C1 segment of cervical spinal cord (tissue), 14 donors: ENCODE results near the gene ZNF805.
A peak's percentile ranks its signal among the peaks of the same experiment; 100 is the strongest.
"Not testable (repeated sequence)": the region's sequence is repeated elsewhere in the genome, so short reads cannot be mapped to it uniquely, and the experiment has no call there.

Experiments used
- DNase-seq, 14 donors: peaks; one replicate each; lab custom pipeline; 2025; lab: John Stamatoyannopoulos, UW

Gene ZNF805

GRCh38 chr19:57240311-57241090 lies at the start of gene ZNF805:
Gene ZNF805 (plus strand): TSS chr19:57240632. CDS start chr19:57240892, 260 bp downstream.
- DNase-seq, result peak; percentile 42 to 96 (median 89)

DNA sequence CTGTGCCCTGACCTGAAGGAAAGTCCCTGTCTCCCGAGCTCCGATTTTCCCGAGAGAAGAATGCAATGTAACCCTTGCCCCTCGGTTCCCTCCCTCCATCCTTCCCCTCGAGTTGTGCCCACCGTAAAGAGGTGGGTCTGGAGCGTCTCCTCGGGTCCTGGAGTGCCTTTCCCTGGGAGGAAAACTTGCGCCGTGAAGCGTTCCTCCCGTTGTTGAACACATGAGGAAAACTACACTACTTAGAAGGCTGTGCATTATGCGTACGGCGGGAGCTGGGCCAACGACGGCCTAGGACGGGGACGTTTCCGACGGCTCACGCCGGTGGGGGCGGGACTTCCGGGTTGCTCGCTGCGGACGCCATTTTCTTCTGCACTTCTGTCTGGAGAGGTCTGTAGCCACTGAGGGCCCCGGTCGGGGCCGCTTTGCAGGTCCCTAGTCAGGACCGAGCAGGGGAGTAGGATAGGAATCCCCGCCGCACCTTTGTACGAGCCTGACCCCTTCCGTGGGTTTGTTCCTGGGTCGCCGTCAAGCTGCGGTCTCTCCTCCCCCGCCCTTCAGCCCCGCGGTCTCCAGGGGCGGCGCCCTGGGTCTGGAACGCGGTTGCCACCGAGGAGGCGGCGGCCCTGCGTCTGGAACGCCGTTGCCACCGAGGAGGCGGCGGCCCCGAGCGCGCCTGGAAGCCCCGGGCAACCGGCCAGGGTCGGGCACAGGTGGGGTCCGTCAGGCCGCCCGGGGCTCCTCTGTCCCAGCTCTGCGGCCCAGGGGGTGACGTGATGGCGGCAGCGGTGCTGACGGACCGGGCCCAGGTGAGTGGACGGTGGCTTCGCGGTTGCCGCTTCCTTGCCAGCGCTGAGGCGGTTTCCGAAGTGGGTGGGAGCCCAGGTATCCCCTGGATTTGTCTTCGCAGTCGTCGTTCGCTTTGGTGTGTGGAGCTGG lies 49.0 kb upstream of the ZNF805 start, which contains the start of gene ZNF264:
ZNF264 (plus strand) TSS at position 360 of the 936 bp plus-strand sequence; CDS start at position 774, 414 bp downstream.
- peak in 13 of 14 donors; percentile 43 to 87 (median 75) for DNase-seq

- no peak for DNase-seq
These were observed 48.4 kb upstream of the ZNF805 start for GRCh38 chr19:57192077-57192420.

- DNase-seq, result no peak
These were observed 47.4 kb upstream of the ZNF805 start for GRCh38 chr19:57192993-57193392.

GRCh38 chr19:57197874-57198273 lies 42.6 kb upstream of the ZNF805 start:
- DNase-seq, result not testable (repeated sequence)

DNA sequence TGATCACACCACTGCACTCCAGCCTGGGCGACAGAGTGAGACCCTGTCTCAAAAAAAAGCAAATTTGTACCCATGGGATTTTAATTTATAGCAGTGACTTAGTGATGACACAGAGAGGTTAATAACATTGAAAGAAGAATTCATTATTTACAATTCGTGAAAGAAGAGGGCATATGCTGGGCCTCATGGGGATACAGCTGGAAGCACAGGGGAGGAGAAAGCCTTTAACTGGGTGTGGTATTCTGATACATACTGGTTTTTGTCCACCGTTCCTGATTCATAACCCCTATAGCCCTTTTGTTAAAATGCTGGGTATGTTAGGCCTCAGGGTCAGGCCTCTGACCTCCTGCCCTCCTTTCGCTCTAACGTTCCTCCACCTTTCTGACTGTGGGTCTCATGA lies 38.3 kb upstream of the ZNF805 start:
- no peak for DNase-seq

GRCh38 chr19:57210381-57210780 lies 30.1 kb upstream of the ZNF805 start:
- peak in 2 of 14 donors; percentile 5 to 92 for DNase-seq

DNA sequence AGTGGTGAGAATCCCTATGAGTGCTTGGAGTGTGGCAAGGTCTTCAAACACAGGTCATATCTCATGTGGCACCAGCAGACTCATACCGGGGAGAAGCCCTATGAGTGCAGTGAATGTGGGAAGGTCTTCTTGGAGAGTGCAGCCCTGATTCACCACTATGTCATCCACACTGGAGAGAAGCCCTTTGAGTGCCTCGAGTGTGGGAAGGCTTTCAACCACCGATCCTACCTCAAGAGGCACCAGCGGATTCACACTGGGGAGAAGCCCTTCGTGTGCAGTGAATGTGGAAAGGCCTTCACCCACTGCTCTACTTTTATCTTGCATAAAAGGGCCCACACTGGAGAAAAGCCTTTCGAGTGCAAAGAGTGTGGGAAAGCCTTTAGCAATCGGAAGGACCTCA lies 28.3 kb upstream of the ZNF805 start:
- no peak for DNase-seq

- no peak for DNase-seq
These were observed 12.9 kb upstream of the ZNF805 start for GRCh38 chr19:57227502-57227901.

GRCh38 chr19:57231686-57232085 lies 8.7 kb upstream of the ZNF805 start:
- no peak for DNase-seq

DNA sequence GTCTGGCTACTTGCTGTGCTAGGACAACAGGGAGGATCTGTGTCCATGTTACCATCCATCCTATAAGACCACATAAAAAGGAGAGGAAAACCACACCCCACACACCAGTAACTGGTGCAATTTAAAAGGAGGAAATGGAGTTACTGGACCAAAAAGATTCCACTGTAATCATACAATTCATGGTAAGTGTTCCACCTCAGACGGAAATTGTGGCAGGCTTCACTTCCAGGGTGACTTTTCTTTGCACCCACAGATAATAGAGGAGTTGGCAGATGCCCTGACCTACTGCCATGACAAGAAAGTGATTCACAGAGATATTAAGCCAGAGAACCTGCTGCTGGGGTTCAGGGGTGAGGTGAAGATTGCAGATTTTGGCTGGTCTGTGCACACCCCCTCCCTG lies 7.2 kb upstream of the ZNF805 start:
- DNase-seq, result no peak

GRCh38 chr19:57239982-57240310 lies 486 bp upstream of the ZNF805 start:
- DNase-seq, result no peak

GRCh38 chr19:57241176-57241575 lies 744 bp downstream of the ZNF805 start:
- no peak for DNase-seq

- no peak for DNase-seq
These were observed 2.4 kb downstream of the ZNF805 start for GRCh38 chr19:57242821-57243220.

DNA sequence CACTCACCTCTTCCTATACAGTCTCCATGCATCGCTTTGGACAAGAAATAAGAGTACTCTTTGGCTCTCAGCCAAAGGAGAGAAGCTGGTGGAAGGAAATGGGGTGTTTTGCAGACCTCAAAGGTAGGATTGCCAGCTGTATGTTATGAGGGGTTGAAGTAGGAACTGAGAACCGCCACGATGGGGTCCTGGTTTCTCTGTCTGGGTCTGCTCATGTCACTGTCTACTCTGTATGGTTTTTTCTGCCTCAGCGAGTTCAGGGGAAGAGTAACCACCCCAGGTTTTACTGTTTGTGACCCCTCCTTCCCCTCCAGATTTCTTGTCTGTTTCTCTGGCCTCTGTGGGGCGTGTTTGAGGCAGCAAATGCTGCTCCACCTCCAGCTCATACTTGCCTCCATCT lies 4.1 kb downstream of the ZNF805 start:
- no peak for DNase-seq

DNA sequence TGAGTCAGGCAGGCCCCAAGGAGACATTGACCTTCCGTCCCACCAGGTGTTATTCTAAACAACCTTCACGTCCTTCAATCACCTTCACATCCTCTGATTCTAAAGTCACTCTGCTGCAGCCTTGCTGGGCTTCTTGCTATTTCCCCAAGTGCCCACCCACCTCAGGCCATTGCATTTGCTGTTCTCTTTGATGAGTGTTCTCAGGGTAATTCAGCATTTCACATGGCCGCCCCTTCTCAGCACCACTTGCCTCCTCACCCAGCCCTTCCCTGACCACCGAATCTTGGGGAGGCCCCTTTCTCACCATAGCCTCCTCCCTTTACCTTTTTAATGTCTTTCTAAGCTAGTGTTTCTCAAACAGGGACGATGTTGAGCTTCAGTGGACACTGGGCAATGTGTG lies 4.6 kb downstream of the ZNF805 start:
- no peak for DNase-seq

- no peak for DNase-seq
These were observed 5.5 kb downstream of the ZNF805 start for GRCh38 chr19:57245959-57246358.

DNA sequence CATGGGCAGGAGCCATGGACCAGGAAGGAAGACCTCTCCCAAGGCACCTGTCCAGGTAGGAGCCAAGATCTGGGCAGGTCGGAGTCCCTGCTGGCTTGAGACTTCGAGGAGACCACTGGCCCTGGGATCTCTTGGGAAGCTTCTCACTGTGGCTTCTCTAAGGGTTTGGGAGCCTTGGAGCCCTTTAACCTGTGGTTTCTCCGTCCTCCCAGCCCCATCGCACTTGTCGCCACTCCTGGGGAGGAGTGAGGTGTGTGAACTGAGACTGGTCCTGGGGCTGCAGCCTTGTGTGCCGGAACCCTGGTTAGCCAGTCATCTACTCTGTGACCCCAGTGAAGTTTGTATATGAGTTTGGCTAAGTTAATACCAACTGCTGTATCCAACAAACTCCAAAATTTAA lies 8.2 kb downstream of the ZNF805 start:
- DNase-seq, result no peak

DNA sequence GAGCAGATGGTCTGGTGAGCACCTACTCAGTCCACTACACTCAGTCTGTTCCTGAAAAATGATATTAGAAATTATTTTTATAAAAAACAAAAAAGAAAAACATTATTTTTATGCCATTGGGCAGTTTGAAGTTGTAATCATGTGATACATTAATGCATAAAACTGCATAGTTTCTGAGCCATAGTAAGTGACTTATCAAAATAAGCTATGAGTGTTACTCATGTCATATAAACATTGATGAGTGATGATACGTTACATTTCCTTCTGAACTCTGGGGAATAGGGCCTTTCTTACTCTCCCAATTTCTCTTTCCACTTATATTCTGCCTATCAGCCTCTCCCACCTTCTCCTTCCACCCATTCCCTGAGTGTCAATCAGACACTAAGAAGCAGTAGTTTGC lies 8.9 kb downstream of the ZNF805 start:
- DNase-seq, result no peak

GRCh38 chr19:57253767-57254166 lies 13.3 kb downstream of the ZNF805 start:
- DNase-seq, result not testable (repeated sequence)

DNA sequence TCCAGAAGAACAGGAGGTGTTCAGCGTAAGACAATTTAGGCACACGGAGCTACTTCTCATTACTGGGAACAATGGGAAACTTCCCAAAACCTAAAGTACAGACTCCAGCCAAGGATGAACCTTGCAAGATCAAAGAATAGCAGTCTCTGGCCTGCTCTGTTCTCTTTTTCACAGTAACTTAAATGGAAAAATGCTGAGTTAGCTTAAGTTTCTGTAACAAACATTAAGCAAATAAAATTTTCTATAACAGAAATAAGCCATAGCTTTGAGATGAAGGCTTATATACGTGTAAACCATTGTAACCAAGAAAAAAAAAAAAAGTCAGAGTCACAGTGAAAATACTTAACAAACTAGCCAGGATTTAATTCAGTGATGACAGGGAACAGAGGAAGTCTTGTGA lies 21.6 kb downstream of the ZNF805 start:
- DNase-seq, result no peak

DNA sequence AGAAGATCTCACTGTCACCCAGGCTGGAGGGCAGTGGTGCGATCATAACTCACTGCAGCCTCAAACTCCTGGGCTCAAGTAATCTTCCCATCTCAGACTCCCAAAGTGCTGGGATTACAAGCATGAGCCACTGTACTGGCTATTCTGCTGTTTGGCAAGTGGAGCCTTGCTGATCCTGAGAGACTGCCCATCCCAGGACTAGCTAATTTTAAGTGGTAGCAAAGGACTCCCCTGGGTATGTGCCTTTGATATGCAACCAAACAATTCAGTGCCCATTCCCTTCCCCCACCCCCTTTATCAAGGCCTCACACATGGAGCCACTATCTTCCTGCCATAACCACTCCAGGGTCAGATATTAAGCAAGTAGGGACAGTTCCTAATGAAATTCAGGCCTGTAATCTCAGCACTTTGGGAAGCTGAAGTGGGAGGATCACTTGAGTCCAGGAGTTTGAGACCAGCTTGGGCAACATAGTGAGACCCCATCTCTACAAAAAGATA lies 22.9 kb downstream of the ZNF805 start:
- DNase-seq, result no peak

GRCh38 chr19:57267291-57267690 lies 26.9 kb downstream of the ZNF805 start:
- DNase-seq, result no peak
